22Rv1 (cell line): ENCODE data around the gene ZBTB18.

Source experiments
- CTCF ChIP-seq: fragments of 450-650 bp; IDR thresholded peaks from 2 replicates; pipeline ENCODE4 v1.5.1; 2017; ENCODE audit warnings: mild to moderate bottlenecking
- ZFX ChIP-seq: fragments of 450-650 bp; IDR thresholded peaks from 2 replicates; pipeline ENCODE4 v1.6.1; 2017; ENCODE audit warnings: antibody characterized with exemption, borderline replicate concordance

- TF ChIP-seq CTCF (no peak), ZFX (no peak)
Measured at GRCh38 chr1:244069326-244069898, 18.3 kb downstream of the ZBTB18 start.
